SK-N-SH (cell line): ENCODE measurements around the gene IRX2. TPM values are rescaled to one million over a fixed set of nuclear protein-coding genes. Genes with fewer than 3 reads are reported as not detected.

ENCODE experiments used
- CTCF ChIA-PET: fragments of 300-600, 350-600 bp; formaldehyde crosslinking; extraction: SDS; loops from one replicate; lab custom pipeline; 2021; lab: Yijun Ruan, JAX
- POLR2A ChIA-PET: fragments of 350-600 bp; sonication (Branson Sonifier 250); formaldehyde crosslinking; extraction: SDS; loops from one replicate; lab custom pipeline; 2020; ENCODE audit warnings: antibody characterized with exemption, inconsistent platforms; lab: Yijun Ruan, JAX
- DNase-seq: peaks from one replicate; pipeline ENCODE4 v3.0.0; 2012
- H2AFZ ChIP-seq: fragments of 200-600 bp; sonication (generic); 2 replicates; pipeline ENCODE4 v1.8.1; 2016; ENCODE audit warnings: antibody characterized with exemption, mild to moderate bottlenecking, low read depth
- H3F3A ChIP-seq: fragments of 200-600 bp; sonication (generic); replicated peaks from 2 replicates; pipeline ENCODE3; 2016; ENCODE audit warnings: antibody characterized with exemption, mild to moderate bottlenecking; ENCODE audit not compliant: insufficient read depth
- H3K27ac ChIP-seq, 2 experiments: fragments of 200-500 bp in 1 of 2; fragments of 200-600 bp in 1 of 2; sonication (Bioruptor generic) in 1 of 2; sonication (generic), shearing (Covaris generic) in 1 of 2; 2 replicates each; pipeline versions ENCODE4 v1.5.1 to v1.6.1; 2014 to 2016; ENCODE audit warnings: low read depth in 2 of 2, inconsistent platforms in 1 of 2, low read length in 1 of 2, mild to moderate bottlenecking in 1 of 2, mixed read lengths in 1 of 2
- H3K27me3 ChIP-seq: fragments of 200-600 bp; sonication (generic), shearing (Covaris generic); 2 replicates; pipeline ENCODE4 v1.6.1; 2016; ENCODE audit warnings: mixed run types; ENCODE audit not compliant: insufficient read depth
- H3K36me3 ChIP-seq, 2 experiments: fragments of 200-500 bp in 1 of 2; fragments of 200-600 bp in 1 of 2; sonication (Bioruptor generic) in 1 of 2; sonication (generic) in 1 of 2; replicated peaks in 1 of 2; 2 replicates each; pipeline versions ENCODE3 to v1.5.1; 2014 to 2016; ENCODE audit warnings: low read length in 1 of 2, mild to moderate bottlenecking in 1 of 2; ENCODE audit not compliant: insufficient read depth in 2 of 2, control insufficient read depth in 1 of 2
- H3K4me1 ChIP-seq, 2 experiments: fragments of 200-500 bp in 1 of 2; fragments of 200-600 bp in 1 of 2; sonication (Bioruptor generic) in 1 of 2; sonication (generic), shearing (Covaris generic) in 1 of 2; 2 replicates each; pipeline versions ENCODE4 v1.5.1 to v1.6.1; 2014 to 2016; ENCODE audit warnings: low read depth in 1 of 2, low read length in 1 of 2, mixed run types in 1 of 2; ENCODE audit not compliant: insufficient read depth in 2 of 2, control insufficient read depth in 1 of 2
- H3K4me2 ChIP-seq: fragments of 200-600 bp; sonication (generic), shearing (Covaris generic); 2 replicates; pipeline ENCODE4 v1.6.1; 2017; ENCODE audit warnings: mixed run types
- H3K4me3 ChIP-seq, 2 experiments: fragments of 200-500 bp in 1 of 2; fragments of 200-600 bp in 1 of 2; sonication (Bioruptor generic) in 1 of 2; sonication (generic), shearing (Covaris generic) in 1 of 2; 2 replicates each; pipeline versions ENCODE4 v1.5.1 to v1.8.1; 2014 to 2016; ENCODE audit warnings: low read depth in 2 of 2, inconsistent platforms in 1 of 2, low read length in 1 of 2, mild to moderate bottlenecking in 1 of 2, mixed read lengths in 1 of 2, moderate library complexity in 1 of 2
- H3K79me2 ChIP-seq: fragments of 200-600 bp; sonication (generic); 2 replicates; pipeline ENCODE4 v1.8.1; 2017; ENCODE audit warnings: mild to moderate bottlenecking; ENCODE audit not compliant: insufficient read depth
- H3K9ac ChIP-seq: fragments of 200-600 bp; sonication (generic); 2 replicates; pipeline ENCODE4 v1.6.1; 2017; ENCODE audit warnings: mixed run types
- H3K9me2 ChIP-seq: fragments of 200-600 bp; sonication (generic); 2 replicates; pipeline ENCODE4 v1.6.1; 2017; ENCODE audit warnings: mixed run types
- H3K9me3 ChIP-seq: fragments of 200-600 bp; sonication (generic); 2 replicates; pipeline ENCODE4 v1.6.1; 2017; ENCODE audit warnings: mixed run types, mild to moderate bottlenecking, moderate library complexity
- H4K20me1 ChIP-seq: fragments of 200-600 bp; sonication (generic); 2 replicates; pipeline ENCODE4 v1.6.1; 2017; ENCODE audit warnings: mild to moderate bottlenecking, mixed run types; ENCODE audit not compliant: insufficient read depth
- ELF1 ChIP-seq: IDR thresholded peaks from 2 replicates; pipeline ENCODE4 v1.4.0; 2012
- EP300 ChIP-seq, 2 experiments: IDR thresholded peaks; 2 replicates each; pipeline versions ENCODE4 v1.4.0 to v1.6.1; 2012; ENCODE audit warnings: borderline replicate concordance in 1 of 2, low read depth in 1 of 2, low read length in 1 of 2
- EZH2phosphoT487 ChIP-seq: fragments of 200-600 bp; sonication (generic); IDR thresholded peaks from 2 replicates; pipeline ENCODE4 v1.6.1; 2017; ENCODE audit warnings: low read depth, mixed run types, mild to moderate bottlenecking, antibody characterized with exemption, moderate library complexity, borderline replicate concordance
- FOXM1 ChIP-seq: IDR thresholded peaks from 2 replicates; pipeline ENCODE4 v1.4.0; 2012; ENCODE audit warnings: low read depth, mild to moderate bottlenecking
- GABPA ChIP-seq: IDR thresholded peaks from 2 replicates; pipeline ENCODE4 v1.4.0; 2012; ENCODE audit warnings: low read depth, mild to moderate bottlenecking
- POLR2AphosphoS5 ChIP-seq: IDR thresholded peaks from 2 replicates; pipeline ENCODE4 v1.6.1; 2012; ENCODE audit warnings: low read depth, low read length
- RAD21 ChIP-seq: IDR thresholded peaks from 2 replicates; pipeline ENCODE4 v1.6.1; 2012; ENCODE audit warnings: mild to moderate bottlenecking, low read length
- REST ChIP-seq: IDR thresholded peaks from 2 replicates; pipeline ENCODE4 v1.6.1; 2012; ENCODE audit warnings: mild to moderate bottlenecking, low read depth, low read length, moderate library complexity
- TCF12 ChIP-seq: IDR thresholded peaks from 2 replicates; pipeline ENCODE4 v1.4.0; 2012
- USF1 ChIP-seq: IDR thresholded peaks from 2 replicates; pipeline ENCODE4 v1.4.0; 2012; ENCODE audit warnings: low read depth, borderline replicate concordance
- USF2 ChIP-seq: fragments of 150-350 bp; IDR thresholded peaks from 2 replicates; pipeline ENCODE4 v1.6.1; 2017; ENCODE audit warnings: antibody characterized with exemption, low read length, low read depth, borderline replicate concordance
- ZBTB33 ChIP-seq: IDR thresholded peaks from 2 replicates; pipeline ENCODE4 v1.4.0; 2012; ENCODE audit warnings: low read depth, borderline replicate concordance
- WGBS: methylation state at CpG from one replicate; pipeline ENCODE4 v1.1.6; 2017; ENCODE audit warnings: low lambda C conversion rate; 5-methylcytosine and 5-hydroxymethylcytosine counted together
- polyA plus RNA-seq, 3 experiments: library from polyadenylated mRNA; depleted of rRNA; stranded (reverse); fragments of >200 nt; gene quantifications; 2 replicates each; pipeline ENCODE4 v1.2.3, GENCODE V29; 2012

Gene IRX2
- polyA plus RNA-seq, 1 of the 3 experiments (the other 2 are of a cell fraction): not detected

GRCh38 chr5:2756211-2757152 lies 5.0 kb upstream of the IRX2 start (continued):
- TF ChIP-seq ZBTB33 (no peak), POLR2AphosphoS5 (no peak), FOXM1 (no peak)

- H3K9me3 ChIP-seq: no peaks in the 10 kb centered on the region
- no peaks in the 10 kb centered on the region for H3F3A ChIP-seq
- no peak overlapping the region for H3K9ac ChIP-seq
- no peaks in the 10 kb centered on the region for H4K20me1 ChIP-seq
- ChIA-PET POLR2A (no interaction called here), CTCF (no interaction called here)
- H3K4me1 ChIP-seq: no peaks in the 10 kb centered on the region
- no peak overlapping the region for H2AFZ ChIP-seq
- H3K79me2 ChIP-seq: no peaks in the 10 kb centered on the region
- TF ChIP-seq RAD21 (no peak), GABPA (no peak), ELF1 (no peak), TCF12 (no peak), EZH2phosphoT487 (no peak), REST (no peak), USF1 (no peak), USF2 (no peak), EP300 (IDR thresholded peaks at IDR 0.05; ENCODE audit: borderline replicate concordance in 1 of 2, low read depth in 1 of 2, low read length in 1 of 2) (no peak)
- H3K4me3 ChIP-seq: 0 out of 4 replicates have a peak overlapping the region, but pooled peaks of 1 of the 2 experiments have one; percentile 16
- DNase-seq: no peak
- H3K9me2 ChIP-seq: no peaks in the 10 kb centered on the region
- peaks cover 77% of the 10 kb centered on the region for H3K27me3 ChIP-seq
- peak overlapping the region; percentile 55 for H3K4me2 ChIP-seq
- H3K27ac ChIP-seq: no peak overlapping the region
- 5% methylated on average over 30 of the region's 30 CpGs for WGBS
- H3K36me3 ChIP-seq: no peaks in the 10 kb centered on the region
Observed at GRCh38 chr5:2755681-2756171, 4.2 kb upstream of the IRX2 start.
